Fibroblast of peridontal ligament (primary cell): ENCODE data around the gene SEC14L1.
A peak's percentile ranks its signal among the peaks of the same experiment; 100 is the strongest.

Experiments
- DNase-seq: peaks from one replicate; pipeline ENCODE4 v3.0.0-alpha.2; 2010; ENCODE audit errors: extremely low read depth

SEC14L1 gene

DNA sequence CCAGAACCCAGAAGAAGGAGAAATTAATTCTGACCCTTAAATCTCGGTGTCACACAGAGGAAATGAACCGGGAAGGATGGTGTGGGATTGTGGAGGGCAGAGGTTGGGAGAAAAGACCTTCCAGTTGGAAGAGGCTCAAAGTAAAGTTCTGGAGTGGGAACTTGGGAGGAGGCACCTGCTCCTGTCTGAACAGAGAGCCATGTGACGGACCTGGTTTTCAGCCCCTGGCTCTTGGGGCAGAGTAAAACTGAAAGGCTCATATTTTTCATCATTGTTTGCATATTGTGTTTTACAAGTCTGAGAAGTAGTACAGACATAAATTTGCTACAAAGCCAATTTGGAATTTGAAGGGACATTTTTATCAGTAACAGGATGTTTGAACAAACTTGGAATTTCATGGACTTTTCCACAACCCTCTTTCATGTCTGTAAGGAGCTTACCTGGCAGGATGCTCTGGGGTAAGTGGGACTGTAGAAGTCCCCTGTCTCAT lies 24.4 kb upstream of the SEC14L1 start:
- no peak for DNase-seq

DNA sequence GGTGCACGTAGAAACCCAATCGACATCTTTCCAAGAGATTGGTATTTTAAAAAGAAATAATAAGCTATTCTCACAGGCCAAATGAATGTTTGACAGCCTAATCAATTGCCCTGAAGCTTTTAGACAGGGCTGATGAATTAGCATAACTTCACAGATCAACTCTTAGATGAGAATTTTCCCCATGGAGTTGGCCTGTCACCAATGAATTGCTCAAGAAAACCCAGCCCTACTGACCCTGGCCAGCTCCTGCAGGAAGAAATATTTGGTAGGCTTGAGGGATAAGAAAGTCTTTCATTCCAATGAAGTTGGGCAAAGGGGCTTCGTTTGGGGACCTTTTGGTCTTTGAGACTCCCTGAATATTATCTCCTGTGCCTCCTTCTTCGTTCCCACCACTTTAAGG lies 23.4 kb upstream of the SEC14L1 start:
- DNase-seq = peak; percentile 46

DNA sequence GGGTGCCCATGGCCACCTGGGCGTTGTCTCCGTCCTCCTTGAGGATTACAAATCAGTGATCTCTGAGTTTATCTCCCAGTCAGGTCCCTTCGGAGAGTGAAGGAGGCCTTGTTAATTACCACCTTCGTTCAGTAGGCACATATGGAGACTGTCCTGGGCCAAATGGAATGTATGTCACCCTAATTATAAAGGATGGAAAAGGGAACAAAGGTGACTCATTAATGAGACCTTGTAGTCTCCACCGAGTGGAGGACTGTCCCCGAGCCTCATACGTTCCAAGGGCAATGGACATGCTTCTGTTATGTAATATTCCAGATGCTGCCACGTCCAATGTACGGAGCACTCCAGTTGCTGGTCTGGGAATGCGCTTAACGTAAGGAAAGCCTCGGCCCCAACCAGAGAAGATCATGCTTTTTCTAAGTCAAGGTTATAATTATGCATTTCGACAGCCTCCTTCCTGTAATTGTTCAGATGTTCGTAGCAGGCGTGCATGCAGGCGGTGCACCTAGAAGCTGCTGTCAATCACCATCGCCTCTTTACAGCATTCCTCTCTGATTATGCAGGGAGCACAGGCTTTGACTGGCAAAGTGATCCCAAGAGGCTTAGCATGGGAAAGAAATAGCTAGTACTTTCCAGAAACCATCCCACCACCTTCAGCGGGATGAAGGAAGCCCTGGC lies 22.4 kb upstream of the SEC14L1 start:
- DNase-seq = no peak

DNA sequence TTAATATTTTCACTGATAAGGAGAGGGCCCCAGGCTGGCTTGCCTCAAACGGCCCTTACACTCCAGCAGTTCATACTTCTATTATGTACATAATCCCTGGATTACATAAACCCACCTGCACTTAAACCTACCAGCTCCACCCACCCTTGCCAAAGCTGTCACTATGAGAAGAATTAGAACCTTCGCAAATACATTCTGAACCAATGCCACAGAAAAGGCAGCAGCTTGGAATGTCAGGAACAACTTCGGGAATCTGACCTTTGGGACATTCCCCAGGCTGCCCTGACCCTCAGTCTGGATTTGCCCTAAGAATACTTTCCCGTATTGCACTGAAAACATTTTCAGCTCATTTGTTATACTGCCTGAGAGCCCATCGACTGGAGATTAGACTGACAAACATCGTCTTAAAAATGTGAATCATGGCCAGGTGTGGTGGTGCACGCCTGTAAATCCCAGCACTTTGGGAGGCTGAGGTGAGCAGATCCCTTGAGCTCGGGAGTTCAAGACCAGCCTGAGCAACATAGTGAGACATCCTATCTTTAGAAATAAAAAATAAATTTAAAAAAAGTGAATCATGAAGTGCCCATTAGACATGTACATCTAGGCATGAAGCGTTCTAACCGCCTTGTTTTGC lies 21.0 kb upstream of the SEC14L1 start:
- no peak for DNase-seq

GRCh38 chr17:77120868-77121267 lies 19.9 kb upstream of the SEC14L1 start:
- no peak for DNase-seq

DNA sequence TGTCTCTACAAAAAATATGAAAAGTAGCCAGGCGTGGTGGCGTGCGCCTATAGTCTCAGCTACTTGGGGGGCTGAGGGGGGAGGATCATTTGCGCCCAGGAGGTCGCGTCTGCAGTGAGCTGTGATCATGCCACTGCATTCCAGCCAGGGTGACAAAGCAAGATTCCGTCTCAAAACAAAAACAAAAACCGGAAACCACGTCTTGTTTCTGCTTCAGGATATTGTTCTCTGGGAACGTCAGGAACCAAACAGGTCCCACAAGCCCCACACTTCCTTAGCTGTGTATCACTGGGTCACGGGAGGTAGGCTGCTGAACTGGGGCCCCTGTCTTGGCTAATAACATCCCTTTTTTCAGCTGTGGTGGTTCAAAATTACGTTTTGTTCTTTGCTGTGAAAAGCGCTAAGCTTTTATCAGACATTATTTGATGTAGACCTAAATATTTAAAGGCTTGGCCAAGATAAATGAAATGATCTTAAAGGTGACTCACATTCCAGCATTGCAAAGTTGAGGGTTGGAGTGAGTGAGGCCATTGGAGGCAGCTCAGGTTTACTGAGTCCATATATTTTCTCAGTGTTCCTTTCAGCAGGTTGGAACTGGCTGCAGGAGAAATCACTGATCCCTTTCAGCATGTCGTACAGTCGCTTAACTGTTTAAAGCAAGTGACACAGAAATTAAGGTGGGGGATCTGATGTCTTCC lies 16.4 kb upstream of the SEC14L1 start:
- no peak for DNase-seq

- peak; percentile 53 for DNase-seq
Observed at GRCh38 chr17:77125432-77125901, 15.3 kb upstream of the SEC14L1 start.

GRCh38 chr17:77126519-77126918 lies 14.2 kb upstream of the SEC14L1 start:
- no peak for DNase-seq

GRCh38 chr17:77127735-77128361 lies 12.9 kb upstream of the SEC14L1 start:
- no peak for DNase-seq

- DNase-seq = peak; percentile 59
Observed at GRCh38 chr17:77128896-77129567, 11.7 kb upstream of the SEC14L1 start.

GRCh38 chr17:77129568-77130301 lies 11.0 kb upstream of the SEC14L1 start:
- DNase-seq = peak; percentile 70

DNA sequence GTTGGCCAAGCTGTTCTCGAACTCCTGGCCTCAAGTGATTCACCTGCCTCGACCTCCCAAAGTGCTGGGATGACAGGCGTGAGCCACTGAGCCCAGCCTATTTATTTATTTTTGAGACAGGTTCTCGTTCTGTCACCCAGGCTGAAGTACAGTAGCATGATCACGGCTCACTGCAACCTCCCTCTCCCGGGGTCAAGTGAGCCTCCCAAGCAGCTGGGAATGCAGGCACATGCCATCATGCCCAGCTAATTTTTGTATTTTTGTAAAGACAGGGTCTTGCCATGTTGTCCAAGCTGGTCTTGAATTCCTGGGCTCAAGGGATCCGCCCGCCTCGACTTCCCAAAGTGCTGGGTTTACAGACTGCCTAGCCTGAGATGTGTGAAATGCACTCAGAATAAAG lies 10.2 kb upstream of the SEC14L1 start:
- DNase-seq = no peak

- peak; percentile 62 for DNase-seq
Observed at GRCh38 chr17:77131904-77132303, 8.9 kb upstream of the SEC14L1 start.

GRCh38 chr17:77132411-77133086 lies 8.2 kb upstream of the SEC14L1 start:
- DNase-seq = no peak

- no peak for DNase-seq
Observed at GRCh38 chr17:77133087-77133638, 7.6 kb upstream of the SEC14L1 start.

DNA sequence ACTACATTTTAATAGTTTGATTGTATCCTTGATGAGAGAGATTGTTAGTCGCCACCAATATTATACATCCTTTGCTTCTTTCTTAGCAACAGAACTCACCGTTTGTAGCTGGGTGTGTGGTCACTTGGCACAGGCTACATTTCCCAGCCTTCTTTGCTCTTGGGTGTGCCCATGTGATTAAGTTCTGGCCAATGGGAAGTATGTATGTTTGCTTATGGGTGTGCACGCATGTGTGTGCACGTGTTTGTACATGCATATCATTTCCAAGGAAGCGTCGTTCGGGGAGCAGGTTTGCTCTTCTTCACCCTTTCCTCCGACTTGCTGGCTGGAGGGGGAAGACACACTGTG lies 4.4 kb upstream of the SEC14L1 start:
- no peak for DNase-seq

DNA sequence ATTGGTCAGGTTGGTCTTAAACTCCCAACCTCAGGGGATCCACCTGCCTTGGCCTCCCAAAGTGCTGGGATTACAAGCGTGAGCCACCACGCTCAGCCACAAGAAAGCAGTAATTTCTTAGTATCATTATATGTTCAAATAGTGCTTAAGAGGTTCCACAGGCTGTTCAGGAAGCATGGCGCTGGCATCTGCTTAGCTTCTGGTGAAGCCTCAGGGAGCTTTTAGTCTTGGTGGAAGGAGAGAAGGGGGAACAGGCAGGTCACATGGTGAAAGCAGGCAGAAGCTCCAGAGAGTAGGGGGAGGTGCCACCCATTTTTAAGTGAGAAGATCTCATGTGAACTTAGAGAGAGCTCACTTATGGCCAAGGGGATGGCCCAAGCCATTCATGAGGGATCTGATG lies 3.7 kb upstream of the SEC14L1 start:
- DNase-seq = no peak

GRCh38 chr17:77137886-77138285 lies 2.9 kb upstream of the SEC14L1 start:
- DNase-seq = peak; percentile 54

DNA sequence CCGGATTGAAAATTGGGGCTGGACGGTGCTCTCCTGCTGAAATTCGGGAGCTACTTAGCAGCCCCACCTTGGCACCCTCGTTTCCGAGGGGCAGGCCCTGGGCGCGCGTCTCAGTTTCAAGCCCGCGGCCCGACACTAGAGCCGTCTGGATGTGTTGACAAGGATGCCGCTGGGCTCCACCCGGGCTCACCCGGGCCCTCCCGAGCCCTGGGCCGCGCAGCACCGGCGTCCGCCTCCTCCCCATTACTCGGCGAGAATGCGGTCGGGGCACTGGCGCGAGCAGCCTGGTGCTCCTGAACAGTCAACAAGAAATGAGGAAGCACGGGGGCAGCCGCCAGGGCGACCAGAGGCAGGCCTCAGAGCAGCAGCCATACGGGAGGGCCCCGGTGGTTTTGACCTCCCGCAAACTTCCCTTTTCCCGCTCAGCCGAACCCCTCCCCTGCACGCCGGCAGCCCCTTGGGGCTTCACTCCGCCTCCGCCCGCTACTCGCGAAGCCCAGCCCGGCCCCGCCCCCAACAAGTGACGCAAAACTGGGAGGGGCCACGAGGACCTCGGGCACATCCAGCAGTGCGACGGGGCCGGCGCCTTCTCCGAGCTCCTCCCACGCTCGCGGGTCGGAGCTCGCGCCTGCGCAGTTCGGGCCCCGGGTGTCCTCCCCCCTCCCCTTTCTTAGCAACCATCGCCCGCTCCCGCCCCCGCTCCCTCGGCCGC lies 447 bp upstream of the SEC14L1 start:
- peak; percentile 95 for DNase-seq
